Measurements from ENCODE around the gene IL24. TPM values are rescaled to one million over a fixed set of nuclear protein-coding genes. Genes with fewer than 3 reads are reported as not detected.

IL24 gene
- polyA plus RNA-seq, 3 donors = 0.09 to 7.7 TPM; not detected in 1

GRCh38 chr1:206898089-206898914 lies 1.1 kb downstream of the IL24 start:
- 73 to 87% (median 80%) methylated on average over 11 of the region's 11 CpGs for WGBS, 3 donors
- no peak overlapping the region for H3K27ac ChIP-seq (ENCODE audit: low read depth, low read length)

GRCh38 chr1:206898915-206899431 lies 1.7 kb downstream of the IL24 start:
- WGBS, 3 donors = 87 to 92% (median 91%) methylated on average over 13 of the region's 13 CpGs
- H3K27ac ChIP-seq (ENCODE audit: low read depth, low read length) = no peak overlapping the region

GRCh38 chr1:206899717-206900116 lies 2.5 kb downstream of the IL24 start:
- 65 to 88% (median 74%) methylated on average over 5 of the region's 5 CpGs for WGBS, 3 donors
- H3K27ac ChIP-seq (ENCODE audit: low read depth, low read length) = no peak overlapping the region

GRCh38 chr1:206900149-206900548 lies 2.9 kb downstream of the IL24 start:
- 73 to 90% (median 82%) methylated on average over 7 of the region's 7 CpGs for WGBS, 3 donors
- no peak overlapping the region for H3K27ac ChIP-seq (ENCODE audit: low read depth, low read length)

- WGBS, 3 donors = 86 to 91% (median 90%) methylated on average over 6 of the region's 6 CpGs
- no peak overlapping the region for H3K27ac ChIP-seq (ENCODE audit: low read depth, low read length)
Measured at GRCh38 chr1:206901944-206902343, 4.7 kb downstream of the IL24 start.

GRCh38 chr1:206902702-206903101 lies 5.5 kb downstream of the IL24 start:
- no peak overlapping the region for H3K27ac ChIP-seq (ENCODE audit: low read depth, low read length)
- 61 to 88% (median 72%) methylated on average over 1 of the region's 1 CpG for WGBS, 3 donors

- no peak overlapping the region for H3K27ac ChIP-seq (ENCODE audit: low read depth, low read length)
- WGBS, 3 donors = 76 to 87% (median 85%) methylated on average over 2 of the region's 2 CpGs
Measured at GRCh38 chr1:206903687-206904086, 6.4 kb downstream of the IL24 start.

- H3K27ac ChIP-seq (ENCODE audit: low read depth, low read length) = no peak overlapping the region
- WGBS, 3 donors = 83 to 90% (median 90%) methylated on average over 10 of the region's 10 CpGs
Measured at GRCh38 chr1:206904423-206905142, 7.3 kb downstream of the IL24 start.

- 70 to 81% (median 72%) methylated on average over 4 of the region's 4 CpGs for whole genome bisulfite sequencing, 3 donors
- no peak overlapping the region for H3K27ac ChIP-seq (ENCODE audit: low read depth, low read length)
Measured at GRCh38 chr1:206905295-206906164, 8.3 kb downstream of the IL24 start.

- 80 to 87% (median 84%) methylated on average over 23 of the region's 23 CpGs for WGBS, 3 donors
Measured at GRCh38 chr1:206907304-206907991, 10.2 kb downstream of the IL24 start.

GRCh38 chr1:206908038-206908437 lies 10.8 kb downstream of the IL24 start:
- no peak overlapping the region for H3K27ac ChIP-seq (ENCODE audit: low read depth, low read length)
- 90 to 96% (median 94%) methylated on average over 10 of the region's 10 CpGs for WGBS, 3 donors

More at GRCh38 chr1:206907304-206907991, 10.2 kb downstream of the IL24 start:
- no peak overlapping the region for H3K27ac ChIP-seq (ENCODE audit: low read depth, low read length)

- WGBS, 3 donors = 2 to 3% (median 2%) methylated on average over 64 to 69 of the region's 69 CpGs
- no peak overlapping the region for H3K27ac ChIP-seq (ENCODE audit: low read depth, low read length)
Measured at GRCh38 chr1:206909161-206909882, 12.1 kb downstream of the IL24 start.

- 27 to 44% (median 32%) methylated on average over 11 to 14 of the region's 14 CpGs for WGBS, 3 donors
- H3K27ac ChIP-seq (ENCODE audit: low read depth, low read length) = no peak overlapping the region
Measured at GRCh38 chr1:206909883-206910318, 12.7 kb downstream of the IL24 start.

- H3K27ac ChIP-seq (ENCODE audit: low read depth, low read length) = no peak overlapping the region
- 0 to 2% (median 0%) methylated on average over 1 of the region's 1 CpG for WGBS, 3 donors
Measured at GRCh38 chr1:206911064-206911663, 13.9 kb downstream of the IL24 start.

GRCh38 chr1:206912445-206913095 lies 15.3 kb downstream of the IL24 start:
- WGBS, 3 donors = 23 to 28% (median 27%) methylated on average over 7 of the region's 7 CpGs
- no peak overlapping the region for H3K27ac ChIP-seq (ENCODE audit: low read depth, low read length)

- 73 to 79% (median 77%) methylated on average over 12 of the region's 12 CpGs for WGBS, 3 donors
- H3K27ac ChIP-seq (ENCODE audit: low read depth, low read length) = no peak overlapping the region
Measured at GRCh38 chr1:206913766-206914537, 16.7 kb downstream of the IL24 start.
